IMR-90 (cell line): ENCODE measurements around the gene SGPL1. TPM values are rescaled to one million over a fixed set of nuclear protein-coding genes. Genes with fewer than 3 reads are reported as not detected.

Experiments
- ATAC-seq: fragments of 200-7000 bp; cut with Tn5 transposase; 2 replicates; pipeline ENCODE4 v1.9.1; 2020; ENCODE audit warnings: low read depth, mild to moderate bottlenecking, moderate library complexity
- BruUV-seq: library from RNA; stranded (reverse); fragments of 400-500 nt; replicated peaks from 2 replicates; lab custom pipeline; 2021; lab: Mats Ljungman, UMichigan
- CTCF ChIA-PET: fragments of 300-600 bp; formaldehyde crosslinking; extraction: SDS; loops from one replicate; lab custom pipeline; 2021; ENCODE audit warnings: antibody characterized with exemption; lab: Yijun Ruan, JAX
- POLR2A ChIA-PET: fragments of 300-600 bp; sonication (Branson Sonifier 250); formaldehyde crosslinking; loops from one replicate; lab custom pipeline; 2022; ENCODE audit warnings: antibody characterized with exemption; ENCODE audit not compliant: unreplicated experiment; lab: Charles Lee
- DNase-seq: peaks from one replicate; pipeline ENCODE4 v3.0.0; 2013
- H2AFZ ChIP-seq: replicated peaks from 2 replicates; pipeline ENCODE3; 2013; ENCODE audit warnings: low read length, mild to moderate bottlenecking; ENCODE audit not compliant: poor library complexity
- H2AK5ac ChIP-seq: 2 replicates; pipeline ENCODE4 v1.6.1; 2013; ENCODE audit warnings: low read depth, low read length, inconsistent platforms
- H2AK9ac ChIP-seq: replicated peaks from 2 replicates; pipeline ENCODE3; 2013; ENCODE audit warnings: mild to moderate bottlenecking, low read depth, low read length, moderate library complexity; ENCODE audit not compliant: poor library complexity
- H2BK120ac ChIP-seq: 2 replicates; pipeline ENCODE4 v1.6.1; 2013; ENCODE audit warnings: low read depth, low read length, inconsistent platforms
- H2BK15ac ChIP-seq: 3 replicates; pipeline ENCODE4 v1.6.1; 2013; ENCODE audit warnings: low read depth, low read length, inconsistent platforms
- H2BK20ac ChIP-seq: 2 replicates; pipeline ENCODE4 v1.6.1; 2013; ENCODE audit warnings: low read depth, mild to moderate bottlenecking, inconsistent platforms, low read length, moderate library complexity
- H2BK5ac ChIP-seq: 2 replicates; pipeline ENCODE4 v1.6.1; 2013; ENCODE audit warnings: mild to moderate bottlenecking, low read depth, low read length, inconsistent platforms; ENCODE audit not compliant: poor library complexity, severe bottlenecking
- H3K14ac ChIP-seq: replicated peaks from 2 replicates; pipeline ENCODE4 v1.6.1; 2013; ENCODE audit warnings: low read depth, low read length, inconsistent platforms
- H3K18ac ChIP-seq: 2 replicates; pipeline ENCODE4 v1.6.1; 2013; ENCODE audit warnings: low read depth, low read length, control low read depth
- H3K23ac ChIP-seq: 2 replicates; pipeline ENCODE4 v1.6.1; 2013; ENCODE audit warnings: low read depth, low read length, inconsistent platforms
- H3K27ac ChIP-seq: 2 replicates; pipeline ENCODE4 v1.5.1; 2013; ENCODE audit warnings: mild to moderate bottlenecking, control low read depth, low read length; ENCODE audit not compliant: insufficient read depth
- H3K27me3 ChIP-seq: 2 replicates; pipeline ENCODE4 v1.6.1; 2013; ENCODE audit warnings: low read length; ENCODE audit not compliant: control insufficient read depth, insufficient read depth
- H3K36me3 ChIP-seq: 2 replicates; pipeline ENCODE4 v1.6.1; 2013; ENCODE audit warnings: low read length, mixed read lengths; ENCODE audit not compliant: control insufficient read depth, insufficient read depth
- H3K4ac ChIP-seq: 2 replicates; pipeline ENCODE4 v1.6.1; 2013; ENCODE audit warnings: low read depth, low read length, inconsistent platforms
- H3K4me1 ChIP-seq: 2 replicates; pipeline ENCODE4 v1.6.1; 2013; ENCODE audit warnings: low read length, mixed read lengths; ENCODE audit not compliant: control insufficient read depth, insufficient read depth
- H3K4me2 ChIP-seq: 2 replicates; pipeline ENCODE4 v1.6.1; 2013; ENCODE audit warnings: low read depth, mild to moderate bottlenecking, control low read depth, low read length, moderate library complexity
- H3K4me3 ChIP-seq: 2 replicates; pipeline ENCODE4 v1.5.1; 2013; ENCODE audit warnings: low read depth, mild to moderate bottlenecking, control low read depth, low read length, moderate library complexity; ENCODE audit not compliant: insufficient read depth
- H3K56ac ChIP-seq: 2 replicates; pipeline ENCODE4 v1.6.1; 2013; ENCODE audit warnings: low read length, inconsistent platforms; ENCODE audit not compliant: insufficient read depth; ENCODE audit errors: extremely low read depth
- H3K79me1 ChIP-seq, 2 experiments: 2 replicates each; pipeline ENCODE4 v1.6.1; 2013; ENCODE audit warnings: low read length in 2 of 2, inconsistent platforms in 1 of 2, low read depth in 1 of 2
- H3K9ac ChIP-seq: 2 replicates; pipeline ENCODE4 v1.6.1; 2013; ENCODE audit warnings: low read depth, low read length, control low read depth
- H3K9me1 ChIP-seq: 2 replicates; pipeline ENCODE4 v1.6.1; 2013; ENCODE audit warnings: low read length, inconsistent platforms; ENCODE audit not compliant: insufficient read depth
- H3K9me3 ChIP-seq: 2 replicates; pipeline ENCODE4 v1.6.1; 2013; ENCODE audit warnings: low read length; ENCODE audit not compliant: control insufficient read depth, insufficient read depth
- H4K20me1 ChIP-seq: 2 replicates; pipeline ENCODE4 v1.6.1; 2013; ENCODE audit warnings: low read length, inconsistent platforms; ENCODE audit not compliant: insufficient read depth
- H4K5ac ChIP-seq: 2 replicates; pipeline ENCODE4 v1.6.1; 2013; ENCODE audit warnings: mild to moderate bottlenecking, low read depth, low read length, control low read depth
- H4K8ac ChIP-seq, 2 experiments: 2 replicates each; pipeline ENCODE4 v1.6.1; 2013; ENCODE audit warnings: low read depth in 2 of 2, low read length in 2 of 2, control low read depth in 1 of 2, inconsistent platforms in 1 of 2
- H4K91ac ChIP-seq: 2 replicates; pipeline ENCODE4 v1.6.1; 2013; ENCODE audit warnings: low read depth, low read length, inconsistent platforms; ENCODE audit not compliant: insufficient read depth
- FOS ChIP-seq: fragments of 150-350 bp; IDR thresholded peaks from 2 replicates; pipeline ENCODE4 v1.6.1; 2016; ENCODE audit warnings: low read depth, low read length
- MXI1 ChIP-seq: IDR thresholded peaks from 2 replicates; pipeline ENCODE4 v1.6.1; 2012; ENCODE audit warnings: low read depth, mild to moderate bottlenecking, low read length, moderate library complexity, borderline replicate concordance
- NFE2L2 ChIP-seq: fragments of 150-350 bp; IDR thresholded peaks from 2 replicates; pipeline ENCODE4 v1.6.1; 2016; ENCODE audit warnings: low read depth, mild to moderate bottlenecking, low read length
- RCOR1 ChIP-seq: IDR thresholded peaks from 2 replicates; pipeline ENCODE4 v1.6.1; 2012; ENCODE audit warnings: mild to moderate bottlenecking, low read length, improper control_type of control experiment; ENCODE audit not compliant: insufficient replicate concordance
- SMC3 ChIP-seq: fragments of 150-350 bp; IDR thresholded peaks from 2 replicates; pipeline ENCODE4 v1.6.1; 2016; ENCODE audit warnings: low read depth, mild to moderate bottlenecking, antibody characterized with exemption, low read length, moderate library complexity
- WGBS, 2 experiments: methylation state at CpG; one replicate each; pipeline versions ENCODE4 v1.1.5 to v1.1.7; 2013; ENCODE audit warnings: missing lambda C conversion rate in 2 of 2; ENCODE audit not compliant: insufficient read length in 1 of 2; ENCODE audit errors: extremely low coverage in 2 of 2; 5-methylcytosine and 5-hydroxymethylcytosine counted together
- dilution Hi-C: fragments of 300-500 bp; cut with HindIII; formaldehyde crosslinking; loops from one replicate; pipeline ENCODE4 v1.14.3; 2018; ENCODE audit warnings: low sequenced_read_pairs; ENCODE audit not compliant: unreplicated experiment
- in situ Hi-C: fragments of 300-500 bp; cut with MboI; formaldehyde crosslinking; loops from 3 replicates; pipeline ENCODE4 v1.14.3; 2019; ENCODE audit warnings: low sequenced_read_pairs, inconsistent platforms, mixed read lengths
- intact Hi-C: fragments of 100-400 bp; cut with micrococcal nuclease; formaldehyde crosslinking; loops from 2 replicates; pipeline ENCODE4 v1.10.0; 2022
- polyA plus RNA-seq, 3 experiments: library from polyadenylated mRNA; depleted of rRNA; stranded (reverse); fragments of >200 nt; gene quantifications; 2 replicates each; pipeline ENCODE4 v1.2.3, GENCODE V29; 2012; ENCODE audit warnings: low replicate concordance in 1 of 3
- total RNA-seq: library from RNA; depleted of rRNA; stranded (reverse); fragments of >200 nt; gene quantifications from 2 replicates; pipeline ENCODE4 v1.2.3, GENCODE V29; 2012

SGPL1 gene
- total and polyA plus RNA-seq, 2 of the 4 experiments (the other 2 are of a cell fraction): 12.2 to 26.7 TPM

DNA sequence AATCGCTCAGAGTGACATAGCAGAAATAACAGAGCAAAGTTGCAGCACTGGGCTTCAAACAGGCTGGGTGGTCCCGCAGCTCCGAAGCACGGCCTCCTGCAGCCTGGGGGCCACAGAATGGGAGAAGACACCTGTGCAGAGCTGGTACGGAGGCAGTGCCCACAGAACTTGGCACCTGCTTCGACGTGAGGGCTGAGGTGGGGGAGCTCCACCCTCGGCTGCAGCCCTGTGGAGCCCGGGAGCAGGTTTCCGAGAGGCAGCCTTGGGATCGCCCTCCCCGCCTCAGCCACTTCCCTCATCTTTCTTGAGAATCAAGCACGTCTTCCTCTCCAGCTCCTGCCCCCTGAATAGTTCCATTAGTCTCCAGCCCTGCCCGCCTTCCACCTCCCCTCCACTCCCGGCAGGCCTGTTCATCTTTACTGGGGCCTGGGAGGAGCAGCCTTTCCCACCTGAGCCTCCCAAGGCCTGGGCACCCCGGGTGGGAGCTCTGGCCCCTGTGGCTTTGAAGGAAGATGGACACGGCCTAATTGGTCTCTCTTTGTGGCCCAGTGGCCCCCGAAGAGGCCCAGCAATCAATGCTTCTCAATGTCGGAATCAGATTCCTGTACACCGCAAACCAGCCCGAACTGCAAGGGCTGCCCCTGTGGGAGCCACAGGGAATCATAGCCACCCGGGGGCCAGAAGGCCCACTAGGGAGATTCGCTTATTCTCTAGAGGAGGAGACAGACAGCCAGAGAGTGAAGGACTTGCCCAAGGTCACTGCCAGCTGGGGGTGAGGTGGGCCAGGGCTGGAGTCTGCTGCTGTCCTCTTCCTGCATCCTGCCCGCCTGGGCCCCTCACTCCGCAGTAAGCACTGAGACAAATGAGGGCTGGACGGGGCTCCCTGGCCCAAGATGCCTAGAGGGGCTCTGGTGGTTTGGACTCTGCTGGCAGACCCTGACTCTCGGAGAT is 89.6 kb downstream of the SGPL1 start:
- Histone ChIP-seq H3K4ac (no peak overlapping the region), H2BK120ac (no peak overlapping the region), H3K23ac (no peak overlapping the region), H3K4me3 (no peak overlapping the region), H4K5ac (no peak overlapping the region), H3K9me3 (no peaks in the 10 kb centered on the region), H2AK9ac (no peak overlapping the region), H3K18ac (no peak overlapping the region), H2BK15ac (no peak overlapping the region), H2BK20ac (no peak overlapping the region), H3K14ac (no peak overlapping the region), H3K9me1 (no peaks in the 10 kb centered on the region), H4K8ac (no peak overlapping the region), H3K4me1 (no peaks in the 10 kb centered on the region), H3K36me3 (no peaks in the 10 kb centered on the region), H4K20me1 (no peaks in the 10 kb centered on the region), H3K56ac (no peak overlapping the region), H2AK5ac (no peak overlapping the region), H3K9ac (no peak overlapping the region), H3K27me3 (peaks cover 57% of the 10 kb centered on the region), H2BK5ac (no peak overlapping the region), H2AFZ (no peak overlapping the region), H3K27ac (no peak overlapping the region), H3K4me2 (no peak overlapping the region), H4K91ac (no peak overlapping the region), H3K79me1 (no peaks in the 10 kb centered on the region)
- ATAC-seq (no peak), DNase-seq (no peak)
- in situ Hi-C loops: no loop called here
- no TSS peak for BruUV-seq
- POLR2A ChIA-PET: no interaction called here
- TF ChIP-seq MXI1 (no peak), RCOR1 (no peak), NFE2L2 (no peak), SMC3 (no peak), FOS (no peak)
- dilution Hi-C loops: no loop called here
- CTCF ChIA-PET: no interaction called here
- WGBS, 2 experiments: 71% methylated on average over 9 of the region's 27 CpGs; no CpG with 5 or more reads in 1 of the 2 experiments
- intact Hi-C loops: no loop called here
